ENCODE measurements around the gene QSOX1. TPM values are rescaled to one million over a fixed set of nuclear protein-coding genes. Genes with fewer than 3 reads are reported as not detected.

QSOX1 gene
- total and polyA plus RNA-seq, 2 of the 4 experiments (the other 2 are of a cell fraction): 102 to 791 TPM

DNA sequence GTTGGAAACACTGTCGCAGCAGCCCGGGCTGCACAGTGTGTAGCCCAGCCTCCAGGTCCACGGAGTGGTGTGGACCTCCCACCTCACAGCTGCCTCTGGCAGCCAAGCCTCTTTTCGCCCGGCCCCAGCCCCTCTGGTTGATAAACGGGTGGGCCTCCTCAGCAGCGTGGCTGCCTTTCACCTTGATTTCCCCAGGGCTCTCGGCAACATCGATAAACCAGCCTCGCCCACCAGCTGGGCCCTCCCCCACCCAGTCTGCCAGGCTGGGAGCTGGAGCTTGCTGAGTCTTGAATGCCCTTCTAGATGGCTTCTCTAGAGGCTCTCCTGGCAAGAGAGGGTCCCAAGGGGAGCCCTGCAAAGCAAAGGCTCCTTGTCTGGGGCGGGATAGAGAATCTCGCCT lies 44.3 kb downstream of the QSOX1 start:
- no peak overlapping the region for H2BK5ac ChIP-seq (ENCODE audit: low read depth, low read length, poor library complexity, severe bottlenecking)
- no peak overlapping the region for H2AK5ac ChIP-seq (ENCODE audit: low read depth, low read length)
- intact Hi-C loops (cut with micrococcal nuclease): no loop called here
- H3K79me1 ChIP-seq (ENCODE audit: low read depth in 1 of 2, low read length in 2 of 2): peaks cover 0 to 11% of the 10 kb centered on the region in 2 experiments; a peak in 1 of 4 replicates
- no TSS peak for BruUV-seq (replicated peaks)
- H3K4me1 ChIP-seq (ENCODE audit: control insufficient read depth, insufficient read depth, low read length): no peaks in the 10 kb centered on the region; the same call in 1 of the 2 replicates
- in situ Hi-C loops (cut with MboI; ENCODE audit: low sequenced_read_pairs): no loop called here
- no peak overlapping the region for H3K56ac ChIP-seq (ENCODE audit: extremely low read depth, insufficient read depth, low read length)
- ChIA-PET CTCF (no interaction called here), POLR2A (ENCODE audit: unreplicated experiment) (no interaction called here)
- H2AFZ ChIP-seq (replicated peaks; ENCODE audit: low read length, poor library complexity): no peak overlapping the region
- H3K9me1 ChIP-seq (ENCODE audit: insufficient read depth, low read length): peaks cover 13% of the 10 kb centered on the region
- no peak overlapping the region for H3K18ac ChIP-seq (ENCODE audit: low read depth, low read length)
- no peaks in the 10 kb centered on the region for H3K27me3 ChIP-seq (ENCODE audit: control insufficient read depth, insufficient read depth, low read length)
- H2BK15ac ChIP-seq (ENCODE audit: low read depth, low read length): no peak overlapping the region
- no peak overlapping the region for H3K27ac ChIP-seq (ENCODE audit: insufficient read depth, low read length)
- TF ChIP-seq MAZ (IDR thresholded peaks at IDR 0.05; ENCODE audit: borderline replicate concordance, low read depth, low read length) (no peak), RAD21 (IDR thresholded peaks at IDR 0.05; ENCODE audit: low read length) (no peak), RFX5 (IDR thresholded peaks at IDR 0.05; ENCODE audit: low read depth, low read length) (no peak)
- H4K91ac ChIP-seq (ENCODE audit: insufficient read depth, low read depth, low read length): no peak overlapping the region
- no peak overlapping the region for H3K23ac ChIP-seq (ENCODE audit: low read depth, low read length)
- no peak overlapping the region for H3K14ac ChIP-seq (replicated peaks; ENCODE audit: low read depth, low read length)
- H2BK20ac ChIP-seq (ENCODE audit: low read depth, low read length): no peak overlapping the region
- H3K4me2 ChIP-seq (ENCODE audit: low read depth, low read length): no peak overlapping the region
- H3K36me3 ChIP-seq (ENCODE audit: control insufficient read depth, insufficient read depth, low read length): peaks cover 80% of the 10 kb centered on the region
- H3K4ac ChIP-seq (ENCODE audit: low read depth, low read length): no peak overlapping the region
- WGBS, 2 experiments (ENCODE audit: extremely low coverage in 2 of 2, insufficient read length in 1 of 2): 98% methylated on average over 6 of the region's 12 CpGs; no CpG with 5 or more reads in 1 of the 2 experiments
- no peak overlapping the region for H2BK120ac ChIP-seq (ENCODE audit: low read depth, low read length)
- no peak overlapping the region for H2AK9ac ChIP-seq (replicated peaks; ENCODE audit: low read depth, low read length, poor library complexity)
- no peak overlapping the region for H3K9ac ChIP-seq (ENCODE audit: low read depth, low read length)
- ATAC-seq (ENCODE audit: low read depth) (no peak), DNase-seq (no peak)
- H4K5ac ChIP-seq (ENCODE audit: low read depth, low read length): no peak overlapping the region
- no peaks in the 10 kb centered on the region for H3K9me3 ChIP-seq (ENCODE audit: control insufficient read depth, insufficient read depth, low read length)
- peaks cover 73% of the 10 kb centered on the region for H4K20me1 ChIP-seq (ENCODE audit: insufficient read depth, low read length)
- H4K8ac ChIP-seq (ENCODE audit: low read depth in 2 of 2, low read length in 2 of 2): no peak overlapping the region
- dilution Hi-C loops (cut with HindIII; ENCODE audit: low sequenced_read_pairs, unreplicated experiment): no loop called here
- no peak overlapping the region for H3K4me3 ChIP-seq (ENCODE audit: insufficient read depth, low read depth, low read length)
